ENCODE data around the gene TBX18. TPM values are rescaled to one million over a fixed set of nuclear protein-coding genes. Genes with fewer than 3 reads are reported as not detected.

TBX18 gene
- total RNA-seq, 1 donor from 2014 or later: 81.0 TPM

DNA sequence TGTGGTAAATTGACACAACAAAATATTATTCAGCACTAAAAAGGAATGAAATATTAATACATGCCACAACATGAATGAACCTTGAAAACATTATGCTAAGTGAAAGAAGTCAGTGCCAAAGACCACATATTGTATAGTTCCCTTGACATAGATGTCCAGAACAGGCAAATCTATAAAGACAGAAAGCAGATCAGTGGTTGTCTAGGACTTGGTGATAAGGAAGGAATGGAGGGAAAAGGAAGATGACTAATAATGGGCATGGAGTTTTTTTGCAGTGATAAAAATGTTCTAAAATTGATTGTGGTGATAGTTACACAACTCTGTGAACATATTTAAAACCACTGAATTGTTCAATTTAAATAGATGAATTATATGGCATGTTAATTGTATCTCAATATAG lies 32.5 kb downstream of the TBX18 start:
- no peaks in the 10 kb centered on the region for H3K9me3 ChIP-seq
- DNase-seq (ENCODE audit: low spot score in 2 of 2): no peak
- TF ChIP-seq, protein P1, sequence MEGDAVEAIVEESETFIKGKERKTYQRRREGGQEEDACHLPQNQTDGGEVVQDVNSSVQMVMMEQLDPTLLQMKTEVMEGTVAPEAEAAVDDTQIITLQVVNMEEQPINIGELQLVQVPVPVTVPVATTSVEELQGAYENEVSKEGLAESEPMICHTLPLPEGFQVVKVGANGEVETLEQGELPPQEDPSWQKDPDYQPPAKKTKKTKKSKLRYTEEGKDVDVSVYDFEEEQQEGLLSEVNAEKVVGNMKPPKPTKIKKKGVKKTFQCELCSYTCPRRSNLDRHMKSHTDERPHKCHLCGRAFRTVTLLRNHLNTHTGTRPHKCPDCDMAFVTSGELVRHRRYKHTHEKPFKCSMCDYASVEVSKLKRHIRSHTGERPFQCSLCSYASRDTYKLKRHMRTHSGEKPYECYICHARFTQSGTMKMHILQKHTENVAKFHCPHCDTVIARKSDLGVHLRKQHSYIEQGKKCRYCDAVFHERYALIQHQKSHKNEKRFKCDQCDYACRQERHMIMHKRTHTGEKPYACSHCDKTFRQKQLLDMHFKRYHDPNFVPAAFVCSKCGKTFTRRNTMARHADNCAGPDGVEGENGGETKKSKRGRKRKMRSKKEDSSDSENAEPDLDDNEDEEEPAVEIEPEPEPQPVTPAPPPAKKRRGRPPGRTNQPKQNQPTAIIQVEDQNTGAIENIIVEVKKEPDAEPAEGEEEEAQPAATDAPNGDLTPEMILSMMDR (IDR thresholded peaks at IDR 0.05): no peak
- peaks cover 12 to 35% of the 10 kb centered on the region in 2 donors for H3K36me3 ChIP-seq
- H3K27ac ChIP-seq: no peak overlapping the region
- H3K4me1 ChIP-seq: peaks cover 0 to 2% of the 10 kb centered on the region in 2 donors
- H3K27me3 ChIP-seq: no peaks in the 10 kb centered on the region
- no peak overlapping the region for H3K4me3 ChIP-seq
- intact Hi-C loops (cut with DNase I): no loop called here

DNA sequence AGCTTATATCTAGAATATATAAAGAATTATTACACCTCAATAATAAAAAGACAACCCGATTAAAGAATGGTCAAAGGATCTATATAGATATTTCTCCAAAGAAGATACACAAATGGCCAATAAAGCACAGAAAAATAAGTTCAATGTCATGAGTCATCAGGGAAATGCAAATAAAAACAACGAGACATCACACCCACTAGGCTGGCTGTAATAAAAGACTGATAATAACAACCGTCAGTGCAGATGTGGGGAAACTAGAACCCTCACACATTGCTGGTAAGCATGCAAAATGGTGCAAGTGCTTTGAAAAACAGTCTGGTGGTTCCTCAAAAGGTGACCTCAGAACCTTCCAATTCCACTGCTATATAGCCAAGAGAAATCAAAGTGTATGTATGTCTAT lies 33.0 kb downstream of the TBX18 start:
- Histone ChIP-seq H3K36me3 (peaks cover 7 to 30% of the 10 kb centered on the region in 2 donors), H3K4me3 (no peak overlapping the region), H3K4me1 (peaks cover 0 to 2% of the 10 kb centered on the region in 2 donors), H3K27ac (no peak overlapping the region), H3K27me3 (no peaks in the 10 kb centered on the region), H3K9me3 (no peaks in the 10 kb centered on the region)
- intact Hi-C loops (cut with DNase I): no loop called here
- no peak for DNase-seq (ENCODE audit: low spot score in 2 of 2)
- TF ChIP-seq, protein P1 (IDR thresholded peaks at IDR 0.05): no peak

DNA sequence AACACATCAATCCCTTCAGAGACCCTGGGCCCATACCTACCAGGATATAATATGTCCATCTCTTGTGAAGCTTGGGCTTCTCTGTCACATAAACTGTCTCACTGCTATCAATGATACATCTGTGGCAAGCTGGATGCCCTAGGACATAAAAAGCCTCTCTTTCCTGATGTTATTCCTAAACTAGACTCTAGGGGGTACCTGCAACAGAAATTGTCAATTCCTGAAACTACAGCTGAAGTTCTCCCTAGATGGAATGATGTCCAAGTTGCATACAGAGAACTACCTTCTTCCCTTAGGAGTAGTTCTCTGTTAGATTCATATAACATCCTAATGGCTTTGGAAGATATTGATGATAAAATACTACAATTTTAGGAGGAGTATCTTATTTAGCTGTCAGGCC lies 35.8 kb downstream of the TBX18 start:
- no peak for DNase-seq (ENCODE audit: low spot score in 2 of 2)
- no peaks in the 10 kb centered on the region for H3K27me3 ChIP-seq
- peaks cover 0 to 2% of the 10 kb centered on the region in 2 donors for H3K4me1 ChIP-seq
- intact Hi-C loops (cut with DNase I): no loop called here
- H3K4me3 ChIP-seq: no peak overlapping the region
- H3K27ac ChIP-seq: no peak overlapping the region
- H3K9me3 ChIP-seq: no peaks in the 10 kb centered on the region
- TF ChIP-seq, protein P1 (IDR thresholded peaks at IDR 0.05): peak in 1 of 3 experiments; percentile 7
- H3K36me3 ChIP-seq: peaks cover 2 to 6% of the 10 kb centered on the region in 2 donors

DNA sequence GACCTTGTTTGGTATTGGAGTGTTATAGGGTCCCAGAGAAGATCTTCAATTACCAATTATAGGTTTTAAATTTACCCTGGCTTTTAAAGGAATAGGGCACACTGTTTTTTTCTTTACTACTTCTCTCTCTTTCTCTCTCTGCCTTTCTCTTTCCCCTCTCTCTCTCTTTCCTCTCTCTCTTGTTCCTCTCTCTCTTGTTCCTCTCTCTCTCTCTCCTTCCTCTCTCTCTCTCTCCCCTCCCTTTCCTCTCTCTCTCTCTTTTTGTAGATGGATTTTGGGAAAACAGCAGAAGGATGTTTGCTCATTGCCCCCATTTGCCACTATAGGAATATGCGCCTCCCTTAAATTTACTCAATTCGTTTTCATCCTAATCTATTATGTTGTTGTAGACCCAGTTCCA lies 45.2 kb downstream of the TBX18 start:
- DNase-seq (ENCODE audit: low spot score in 2 of 2): no peak
- Histone ChIP-seq H3K36me3 (no peaks in the 10 kb centered on the region), H3K4me3 (no peak overlapping the region), H3K9me3 (no peaks in the 10 kb centered on the region), H3K27ac (no peak overlapping the region), H3K4me1 (no peaks in the 10 kb centered on the region), H3K27me3 (no peaks in the 10 kb centered on the region)
- intact Hi-C loops (cut with DNase I): no loop called here
- TF ChIP-seq, protein P1 (IDR thresholded peaks at IDR 0.05): no peak

DNA sequence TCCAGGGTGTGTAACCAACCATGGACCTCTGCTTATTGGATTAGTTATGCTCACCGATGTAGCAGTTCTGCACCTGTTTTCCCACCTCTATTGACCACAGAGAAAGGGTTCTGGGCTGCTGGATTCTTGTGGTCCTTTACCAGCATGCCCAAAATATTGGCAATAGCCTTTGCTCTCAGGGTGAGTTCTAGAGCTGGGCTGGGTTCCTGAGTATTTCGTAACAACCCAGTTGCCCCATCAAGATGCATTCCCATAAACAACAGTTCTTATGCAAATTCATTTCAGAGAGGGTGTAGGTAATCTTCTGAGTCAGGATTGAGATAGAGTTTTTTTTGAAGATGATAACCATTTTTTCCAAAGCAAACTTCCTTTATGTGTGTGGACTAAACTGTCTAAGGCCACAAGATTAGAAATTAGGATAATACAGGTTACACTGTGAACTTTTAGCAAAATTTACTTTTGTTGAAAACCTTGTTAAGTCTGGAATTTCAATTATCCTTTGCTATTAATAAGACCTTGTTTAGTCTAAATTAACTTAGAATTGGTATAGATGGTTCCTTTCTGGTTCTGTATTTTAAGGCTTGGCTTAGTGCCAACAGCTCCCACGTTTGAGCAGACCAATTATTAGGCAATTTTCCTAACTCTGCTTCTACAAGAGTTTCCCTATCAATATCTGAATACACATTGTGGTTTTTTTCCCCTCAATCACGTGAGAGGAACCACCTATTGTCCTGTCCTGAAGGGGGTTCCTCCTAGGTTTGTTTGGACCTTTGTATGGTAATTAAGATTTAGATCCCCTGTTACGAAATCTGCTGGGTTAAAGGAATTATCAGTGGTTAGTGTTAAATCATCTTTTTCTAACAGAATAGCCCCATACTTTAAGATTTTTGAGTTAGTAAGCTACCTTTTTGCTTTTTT lies 46.1 kb downstream of the TBX18 start:
- no peaks in the 10 kb centered on the region for H3K4me1 ChIP-seq
- intact Hi-C loops (cut with DNase I): no loop called here

More for the DNA sequence above, 46.1 kb downstream of the TBX18 start:
- Histone ChIP-seq H3K4me3 (no peak overlapping the region), H3K27ac (no peak overlapping the region), H3K27me3 (no peaks in the 10 kb centered on the region), H3K9me3 (no peaks in the 10 kb centered on the region), H3K36me3 (no peaks in the 10 kb centered on the region)
- TF ChIP-seq, protein P1 (IDR thresholded peaks at IDR 0.05): no peak
- DNase-seq (ENCODE audit: low spot score in 2 of 2): no peak

Measured in ascending aorta (tissue), 2 donors.